Liver (tissue), 9 donors: ENCODE results near the gene AP4S1. TPM values are rescaled to one million over a fixed set of nuclear protein-coding genes. Genes with fewer than 3 reads are reported as not detected.

ENCODE experiments used
- DNase-seq: peaks from one replicate; pipeline ENCODE4 v3.0.0-alpha.2; 2017; ENCODE audit warnings: low spot score
- H3K27ac ChIP-seq, 2 donors: one replicate each; pipeline ENCODE4 v1.7.0; 2013; ENCODE audit warnings: inconsistent platforms in 2 of 2, low read length in 2 of 2, control low read depth in 1 of 2, low read depth in 1 of 2, mild to moderate bottlenecking in 1 of 2
- H3K27me3 ChIP-seq, 4 donors: one replicate each; pipeline versions ENCODE4 v1.6.1 to v1.7.0; 2013; ENCODE audit warnings: low read length in 3 of 4, inconsistent platforms in 1 of 4, mild to moderate bottlenecking in 1 of 4, moderate library complexity in 1 of 4; ENCODE audit not compliant: control insufficient read depth in 4 of 4, insufficient read depth in 4 of 4
- H3K36me3 ChIP-seq, 4 donors: one replicate each; pipeline versions ENCODE4 v1.6.1 to v1.7.0; 2013; ENCODE audit warnings: low read length in 3 of 4, mild to moderate bottlenecking in 3 of 4, low read depth in 1 of 4, moderate library complexity in 1 of 4; ENCODE audit not compliant: control insufficient read depth in 4 of 4, insufficient read depth in 3 of 4
- H3K4me1 ChIP-seq, 4 donors: one replicate each; pipeline versions ENCODE4 v1.6.1 to v1.7.0; 2013; ENCODE audit warnings: low read length in 3 of 4, mild to moderate bottlenecking in 3 of 4, moderate library complexity in 1 of 4; ENCODE audit not compliant: control insufficient read depth in 4 of 4, insufficient read depth in 4 of 4
- H3K4me3 ChIP-seq, 3 donors: one replicate each; pipeline versions ENCODE4 v1.6.1 to v1.7.0; 2013; ENCODE audit warnings: low read length in 3 of 3, control low read depth in 1 of 3, low read depth in 1 of 3, mild to moderate bottlenecking in 1 of 3
- H3K9ac ChIP-seq, 2 donors: one replicate each; pipeline ENCODE4 v1.7.0; 2013; ENCODE audit warnings: low read length in 2 of 2, mild to moderate bottlenecking in 2 of 2, moderate library complexity in 2 of 2, control low read depth in 1 of 2, low read depth in 1 of 2
- H3K9me3 ChIP-seq, 4 donors: one replicate each; pipeline versions ENCODE4 v1.6.1 to v1.7.0; 2013; ENCODE audit warnings: low read length in 3 of 4; ENCODE audit not compliant: control insufficient read depth in 4 of 4
- EGR1 ChIP-seq, 2 donors: IDR thresholded peaks; 2 replicates each; pipeline ENCODE4 v1.6.1; 2016 to 2018; ENCODE audit warnings: antibody characterized with exemption in 2 of 2, low read depth in 2 of 2
- FOXA1 ChIP-seq: IDR thresholded peaks from 2 replicates; pipeline ENCODE4 v1.6.1; 2016; ENCODE audit warnings: antibody characterized with exemption
- FOXA2 ChIP-seq: IDR thresholded peaks from 2 replicates; pipeline ENCODE4 v1.6.1; 2016; ENCODE audit warnings: antibody characterized with exemption
- GABPA ChIP-seq, 2 donors: IDR thresholded peaks in 1 of 2; conservative IDR thresholded peaks in 1 of 2; 2 replicates each; pipeline ENCODE4 v1.6.1; 2016; ENCODE audit warnings: antibody characterized with exemption in 2 of 2, mild to moderate bottlenecking in 1 of 2, moderate library complexity in 1 of 2
- HNF4A ChIP-seq, 2 donors: conservative IDR thresholded peaks; 2 replicates each; pipeline ENCODE4 v1.6.1; 2016; ENCODE audit warnings: antibody characterized with exemption in 2 of 2, mild to moderate bottlenecking in 2 of 2
- HNF4G ChIP-seq: IDR thresholded peaks from 2 replicates; pipeline ENCODE4 v1.6.1; 2016; ENCODE audit warnings: antibody characterized with exemption
- RAD21 ChIP-seq, 2 donors: IDR thresholded peaks; 2 replicates each; pipeline ENCODE4 v1.6.1; 2016; ENCODE audit warnings: antibody characterized with exemption in 2 of 2, mild to moderate bottlenecking in 2 of 2
- RXRA ChIP-seq, 2 donors: IDR thresholded peaks; 2 replicates each; pipeline ENCODE4 v1.6.1; 2017 to 2018; ENCODE audit warnings: antibody characterized with exemption in 2 of 2, mild to moderate bottlenecking in 1 of 2
- SP1 ChIP-seq: IDR thresholded peaks from 2 replicates; pipeline ENCODE4 v1.6.1; 2018; ENCODE audit warnings: antibody characterized with exemption, mild to moderate bottlenecking
- TAF1 ChIP-seq: conservative IDR thresholded peaks from 2 replicates; pipeline ENCODE4 v1.6.1; 2016; ENCODE audit warnings: antibody characterized with exemption, mild to moderate bottlenecking
- YY1 ChIP-seq: IDR thresholded peaks from 2 replicates; pipeline ENCODE4 v1.6.1; 2016; ENCODE audit warnings: antibody characterized with exemption, mild to moderate bottlenecking
- WGBS: extraction: QIAGEN DNeasy Blood & Tissue Kit; methylation state at CpG from one replicate; pipeline ENCODE4 v1.1.7; 2013; 5-methylcytosine and 5-hydroxymethylcytosine counted together
- polyA plus RNA-seq, 2 donors: library from polyadenylated mRNA; stranded (reverse) in 1 of 2; unstranded in 1 of 2; fragments of 200-250 nt in 1 of 2; fragments of >200 nt in 1 of 2; fragmentation: Nextera tagmentation in 1 of 2; extraction: Ambion mirVana in 1 of 2; gene quantifications; one replicate each; pipeline versions ENCODE4 v1.2.1 to v1.2.3, GENCODE V29; 2013 to 2015
- total RNA-seq, 2 donors: library from RNA; depleted of rRNA; stranded (reverse); fragments of >200 nt; gene quantifications; one replicate each; pipeline ENCODE4 v1.2.3, GENCODE V29; 2014
- TF ChIP-seq, protein P1 (sequence below): IDR thresholded peaks from 2 replicates; pipeline ENCODE4 v1.6.1; 2016; ENCODE audit warnings: antibody characterized with exemption
- TF ChIP-seq, protein P2 (sequence below): IDR thresholded peaks from 2 replicates; pipeline ENCODE4 v1.6.1; 2016; ENCODE audit warnings: antibody characterized with exemption
- TF ChIP-seq, protein P3 (sequence below): fragments of 150-350 bp; IDR thresholded peaks from 2 replicates; pipeline ENCODE4 v1.5.1; 2017; ENCODE audit warnings: improper control_type of control experiment, low read depth, low read length; ENCODE audit not compliant: missing input control
- TF ChIP-seq, protein P4 (sequence below): IDR thresholded peaks from 2 replicates; pipeline ENCODE4 v1.6.1; 2016; ENCODE audit warnings: antibody characterized with exemption
- donor health status: healthy.
- donor health status: healthy.
- donor health status: healthy.
- donor health status: healthy.
- donor health status: healthy.

The AP4S1 gene
- total and polyA plus RNA-seq, 4 donors: 1.3 to 4.3 (median 1.7) TPM

DNA sequence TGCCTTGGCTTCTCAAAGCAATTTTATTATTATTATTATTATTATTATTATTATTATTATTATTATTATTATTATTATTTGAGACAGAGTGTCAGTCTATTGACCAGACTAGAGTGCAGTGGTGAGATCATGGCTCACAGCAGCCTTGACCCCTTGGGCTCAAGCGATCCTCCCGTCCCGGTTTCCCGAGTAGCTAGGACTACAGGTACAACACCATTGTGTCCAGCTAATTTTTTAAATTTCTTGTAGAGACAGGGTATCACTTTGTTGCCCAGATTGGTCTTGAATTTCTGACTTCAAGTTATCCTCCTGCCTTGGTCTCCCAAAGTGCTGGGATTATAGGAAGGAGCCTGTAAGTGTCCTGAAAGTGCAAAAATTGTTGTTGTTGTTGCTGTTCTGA is 11.6 kb upstream of the AP4S1 start (continued):
- TF ChIP-seq, protein P1, sequence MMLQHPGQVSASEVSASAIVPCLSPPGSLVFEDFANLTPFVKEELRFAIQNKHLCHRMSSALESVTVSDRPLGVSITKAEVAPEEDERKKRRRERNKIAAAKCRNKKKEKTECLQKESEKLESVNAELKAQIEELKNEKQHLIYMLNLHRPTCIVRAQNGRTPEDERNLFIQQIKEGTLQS: no peak
- no peak for TF ChIP-seq GABPA (IDR thresholded peaks at IDR 0.05 in 1 of 2, conservative IDR thresholded peaks at IDR 0.05 in 1 of 2)

DNA sequence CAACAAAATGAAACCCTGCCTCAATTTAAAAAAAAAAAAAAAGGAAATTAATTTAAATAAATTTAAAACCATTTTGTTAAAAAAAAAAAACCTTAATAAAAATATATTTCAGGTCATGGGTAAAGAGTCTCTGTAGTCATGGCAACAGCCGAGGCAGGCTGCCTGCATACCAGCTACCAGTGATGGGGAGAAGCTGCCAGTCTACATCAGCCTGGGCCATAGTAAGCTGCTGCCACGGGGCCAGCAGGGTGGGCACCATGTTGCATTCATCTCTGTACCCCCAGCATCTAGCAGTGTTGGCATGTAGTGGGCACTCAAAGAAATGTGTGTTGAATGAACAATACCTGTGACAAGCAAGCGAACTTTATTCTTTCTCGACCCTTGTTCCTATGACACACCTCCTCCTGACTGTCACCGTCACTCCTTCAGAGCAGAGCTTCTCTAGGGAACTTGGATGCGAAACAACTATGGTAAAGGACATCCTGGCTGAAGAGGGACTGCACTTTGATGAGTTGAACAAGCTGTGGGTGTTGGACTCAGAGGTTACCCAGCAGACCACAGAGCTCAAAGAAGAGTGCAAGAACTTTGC is 7.3 kb upstream of the AP4S1 start:
- DNase-seq: no peak
- Histone ChIP-seq H3K9ac (no peak overlapping the region), H3K4me3 (no peak overlapping the region), H3K4me1 (peaks cover 0 to 17% (median 4%) of the 10 kb centered on the region in 4 donors), H3K36me3 (peaks cover 0 to 16% (median 0%) of the 10 kb centered on the region in 4 donors), H3K27me3 (no peaks in the 10 kb centered on the region), H3K27ac (no peak overlapping the region), H3K9me3 (no peaks in the 10 kb centered on the region)
- WGBS: 82% methylated on average over 6 of the region's 6 CpGs
- TF ChIP-seq HNF4G (no peak), TAF1 (no peak), YY1 (no peak), FOXA2 (no peak), RAD21 (IDR thresholded peaks at IDR 0.05) (no peak), SP1 (no peak), HNF4A (conservative IDR thresholded peaks at IDR 0.05) (no peak), EGR1 (IDR thresholded peaks at IDR 0.05; ENCODE audit: low read depth in 2 of 2) (no peak), RXRA (IDR thresholded peaks at IDR 0.05) (no peak), GABPA (IDR thresholded peaks at IDR 0.05 in 1 of 2, conservative IDR thresholded peaks at IDR 0.05 in 1 of 2) (no peak), FOXA1 (no peak)
- TF ChIP-seq, protein P2, sequence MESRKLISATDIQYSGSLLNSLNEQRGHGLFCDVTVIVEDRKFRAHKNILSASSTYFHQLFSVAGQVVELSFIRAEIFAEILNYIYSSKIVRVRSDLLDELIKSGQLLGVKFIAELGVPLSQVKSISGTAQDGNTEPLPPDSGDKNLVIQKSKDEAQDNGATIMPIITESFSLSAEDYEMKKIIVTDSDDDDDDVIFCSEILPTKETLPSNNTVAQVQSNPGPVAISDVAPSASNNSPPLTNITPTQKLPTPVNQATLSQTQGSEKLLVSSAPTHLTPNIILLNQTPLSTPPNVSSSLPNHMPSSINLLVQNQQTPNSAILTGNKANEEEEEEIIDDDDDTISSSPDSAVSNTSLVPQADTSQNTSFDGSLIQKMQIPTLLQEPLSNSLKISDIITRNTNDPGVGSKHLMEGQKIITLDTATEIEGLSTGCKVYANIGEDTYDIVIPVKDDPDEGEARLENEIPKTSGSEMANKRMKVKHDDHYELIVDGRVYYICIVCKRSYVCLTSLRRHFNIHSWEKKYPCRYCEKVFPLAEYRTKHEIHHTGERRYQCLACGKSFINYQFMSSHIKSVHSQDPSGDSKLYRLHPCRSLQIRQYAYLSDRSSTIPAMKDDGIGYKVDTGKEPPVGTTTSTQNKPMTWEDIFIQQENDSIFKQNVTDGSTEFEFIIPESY: no peak
- TF ChIP-seq, protein P3, sequence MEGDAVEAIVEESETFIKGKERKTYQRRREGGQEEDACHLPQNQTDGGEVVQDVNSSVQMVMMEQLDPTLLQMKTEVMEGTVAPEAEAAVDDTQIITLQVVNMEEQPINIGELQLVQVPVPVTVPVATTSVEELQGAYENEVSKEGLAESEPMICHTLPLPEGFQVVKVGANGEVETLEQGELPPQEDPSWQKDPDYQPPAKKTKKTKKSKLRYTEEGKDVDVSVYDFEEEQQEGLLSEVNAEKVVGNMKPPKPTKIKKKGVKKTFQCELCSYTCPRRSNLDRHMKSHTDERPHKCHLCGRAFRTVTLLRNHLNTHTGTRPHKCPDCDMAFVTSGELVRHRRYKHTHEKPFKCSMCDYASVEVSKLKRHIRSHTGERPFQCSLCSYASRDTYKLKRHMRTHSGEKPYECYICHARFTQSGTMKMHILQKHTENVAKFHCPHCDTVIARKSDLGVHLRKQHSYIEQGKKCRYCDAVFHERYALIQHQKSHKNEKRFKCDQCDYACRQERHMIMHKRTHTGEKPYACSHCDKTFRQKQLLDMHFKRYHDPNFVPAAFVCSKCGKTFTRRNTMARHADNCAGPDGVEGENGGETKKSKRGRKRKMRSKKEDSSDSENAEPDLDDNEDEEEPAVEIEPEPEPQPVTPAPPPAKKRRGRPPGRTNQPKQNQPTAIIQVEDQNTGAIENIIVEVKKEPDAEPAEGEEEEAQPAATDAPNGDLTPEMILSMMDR: no peak
- TF ChIP-seq, protein P4, sequence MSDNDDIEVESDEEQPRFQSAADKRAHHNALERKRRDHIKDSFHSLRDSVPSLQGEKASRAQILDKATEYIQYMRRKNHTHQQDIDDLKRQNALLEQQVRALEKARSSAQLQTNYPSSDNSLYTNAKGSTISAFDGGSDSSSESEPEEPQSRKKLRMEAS: no peak

DNA sequence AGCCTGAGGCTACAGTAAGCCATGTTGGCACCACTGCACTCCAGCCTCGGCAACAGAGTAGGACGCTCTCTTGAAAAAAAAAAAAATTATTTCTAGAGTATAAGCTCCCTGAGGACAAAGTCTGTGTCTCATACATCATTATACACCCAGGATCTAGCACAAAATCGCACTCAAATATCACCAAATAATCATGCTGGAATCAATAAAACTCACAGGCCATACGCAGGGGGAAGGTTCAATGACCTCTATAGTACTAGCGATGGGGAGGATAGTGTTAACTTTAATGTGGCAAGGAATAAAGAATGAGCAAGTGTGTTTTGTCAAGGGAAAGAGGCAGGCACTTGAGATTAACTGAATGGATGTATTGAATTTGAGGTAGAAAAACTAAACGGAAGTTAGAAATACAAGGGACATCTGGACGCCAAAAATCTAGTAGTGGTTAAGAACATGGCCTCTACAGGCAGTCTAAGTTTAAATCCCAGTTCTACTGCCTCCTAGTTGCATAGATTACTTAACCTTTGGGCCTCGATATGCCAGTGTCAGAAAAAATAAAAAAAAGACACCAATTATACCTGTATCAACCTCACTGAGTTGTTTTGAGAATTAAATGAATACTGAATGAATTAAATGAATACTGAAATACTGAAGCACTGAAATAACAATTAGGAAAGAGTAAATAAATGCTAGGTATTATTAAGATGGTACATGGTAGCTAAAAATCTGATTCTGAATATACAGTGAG is 4.4 kb upstream of the AP4S1 start:
- Histone ChIP-seq H3K27me3 (no peaks in the 10 kb centered on the region), H3K4me3 (no peak overlapping the region), H3K9me3 (no peaks in the 10 kb centered on the region), H3K4me1 (peaks cover 0 to 34% (median 5%) of the 10 kb centered on the region in 4 donors), H3K27ac (peak overlapping the region; percentile 20 to 60), H3K36me3 (peaks cover 0 to 16% (median 0%) of the 10 kb centered on the region in 4 donors), H3K9ac (no peak overlapping the region)
- no peak for DNase-seq
- WGBS: 87% methylated on average over 8 of the region's 8 CpGs
- TF ChIP-seq EGR1 (IDR thresholded peaks at IDR 0.05; ENCODE audit: low read depth in 2 of 2): no peak
- TF ChIP-seq FOXA1: no peak
